GM21528 (cell line): ENCODE measurements around the gene IGFBP5.

ENCODE experiments used
- ATAC-seq: cut with Tn5 transposase; IDR thresholded peaks from one replicate; pipeline ENCODE4 v1.9.1; 2021; ENCODE audit warnings: mild to moderate bottlenecking, moderate library complexity; ENCODE audit not compliant: unreplicated experiment, low FRiP score

Gene IGFBP5

GRCh38 chr2:216650626-216651257, 44.6 kb downstream of the IGFBP5 start:
- no peak for ATAC-seq

- ATAC-seq = no peak
Measured at GRCh38 chr2:216649574-216649973, 45.8 kb downstream of the IGFBP5 start.

- ATAC-seq = no peak
Measured at GRCh38 chr2:216648105-216648504, 47.2 kb downstream of the IGFBP5 start.

GRCh38 chr2:216646116-216646515, 49.2 kb downstream of the IGFBP5 start:
- ATAC-seq = no peak

- no peak for ATAC-seq
Measured at GRCh38 chr2:216645636-216645950, 49.8 kb downstream of the IGFBP5 start.

GRCh38 chr2:216644842-216645635, 50.3 kb downstream of the IGFBP5 start:
- no peak for ATAC-seq

GRCh38 chr2:216643986-216644659, 51.2 kb downstream of the IGFBP5 start:
- ATAC-seq = no peak

GRCh38 chr2:216637472-216637871, 57.9 kb downstream of the IGFBP5 start:
- no peak for ATAC-seq

GRCh38 chr2:216636551-216637450, 58.5 kb downstream of the IGFBP5 start:
- no peak for ATAC-seq

- no peak for ATAC-seq
Measured at GRCh38 chr2:216635701-216636550, 59.4 kb downstream of the IGFBP5 start.

- ATAC-seq = no peak
Measured at GRCh38 chr2:216635171-216635570, 60.2 kb downstream of the IGFBP5 start.

- no peak for ATAC-seq
Measured at GRCh38 chr2:216634370-216635148, 60.8 kb downstream of the IGFBP5 start.

- no peak for ATAC-seq
Measured at GRCh38 chr2:216633616-216634369, 61.6 kb downstream of the IGFBP5 start.

GRCh38 chr2:216632952-216633615, 62.3 kb downstream of the IGFBP5 start, which contains the start of gene IGFBP2:
Gene IGFBP2, plus strand, starts transcription at chr2:216633420. Its CDS starts 104 bp downstream, at chr2:216633524.
- no peak for ATAC-seq

GRCh38 chr2:216632346-216632951, 62.9 kb downstream of the IGFBP5 start:
- ATAC-seq = no peak

- no peak for ATAC-seq
Measured at GRCh38 chr2:216629784-216630183, 65.6 kb downstream of the IGFBP5 start.

- ATAC-seq = no peak
Measured at GRCh38 chr2:216626875-216627245, 68.5 kb downstream of the IGFBP5 start.
